AG09319 (cell line): ENCODE data around the gene GARIN5B.

ENCODE experiments used
- DNase-seq: peaks from one replicate; pipeline ENCODE4 v3.0.0-alpha.2; 2010; ENCODE audit warnings: low read depth; ENCODE audit errors: extremely low read depth
- CTCF ChIP-seq: IDR thresholded peaks from 2 replicates; pipeline ENCODE4 v1.5.1; 2011; ENCODE audit warnings: low read depth, mild to moderate bottlenecking, inconsistent platforms, low read length, moderate library complexity

GARIN5B gene

DNA sequence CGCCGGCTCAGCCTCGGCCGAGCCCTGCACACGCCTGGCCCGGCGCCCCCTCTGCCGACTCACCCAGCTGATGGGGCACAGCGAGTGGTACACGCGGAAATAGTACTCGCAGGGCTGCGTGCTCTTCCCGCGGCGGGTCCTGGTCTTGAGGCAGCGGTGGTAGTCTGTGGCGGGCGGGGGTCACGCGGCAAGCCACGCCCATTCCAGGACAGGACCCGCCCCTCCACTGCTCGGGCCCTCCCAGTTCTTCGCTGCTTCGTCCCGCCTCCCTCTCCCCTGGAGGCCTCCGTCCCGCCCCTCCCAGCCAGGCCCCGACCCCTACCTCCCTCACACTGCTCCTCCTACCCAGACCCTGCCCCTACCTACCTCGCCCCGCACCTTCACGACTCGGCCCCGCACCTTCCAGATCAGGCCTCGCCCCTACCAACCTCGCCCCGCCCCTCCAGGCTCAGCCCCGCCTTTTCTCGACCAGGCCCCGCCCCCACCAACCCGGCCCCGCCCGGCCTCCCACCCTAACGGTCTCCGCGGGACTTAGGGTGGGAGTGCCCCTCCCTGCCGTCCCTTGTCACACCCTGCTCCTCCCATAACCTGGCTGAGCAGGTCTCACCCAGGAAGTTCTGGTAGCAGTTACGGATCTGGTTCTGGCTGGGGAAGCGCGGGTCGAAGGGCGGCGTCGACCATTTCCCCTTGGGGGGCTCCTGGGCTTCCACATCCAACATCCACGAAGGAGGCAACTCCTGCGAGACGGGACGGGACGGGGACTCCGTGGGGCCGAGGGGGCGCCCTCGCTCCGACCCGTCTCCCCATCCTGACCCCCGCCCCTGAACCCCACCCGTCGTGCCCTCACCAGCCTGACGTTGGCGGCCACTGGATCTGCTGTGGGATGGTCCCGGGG, 9.0 kb downstream of the GARIN5B start:
- no peak for TF ChIP-seq CTCF
- DNase-seq: no peak

GRCh38 chr19:55353356-55353802, 9.7 kb downstream of the GARIN5B start:
- TF ChIP-seq CTCF: no peak
- DNase-seq: no peak

GRCh38 chr19:55352549-55353145, 10.4 kb downstream of the GARIN5B start:
- no peak for TF ChIP-seq CTCF
- DNase-seq: no peak

DNA sequence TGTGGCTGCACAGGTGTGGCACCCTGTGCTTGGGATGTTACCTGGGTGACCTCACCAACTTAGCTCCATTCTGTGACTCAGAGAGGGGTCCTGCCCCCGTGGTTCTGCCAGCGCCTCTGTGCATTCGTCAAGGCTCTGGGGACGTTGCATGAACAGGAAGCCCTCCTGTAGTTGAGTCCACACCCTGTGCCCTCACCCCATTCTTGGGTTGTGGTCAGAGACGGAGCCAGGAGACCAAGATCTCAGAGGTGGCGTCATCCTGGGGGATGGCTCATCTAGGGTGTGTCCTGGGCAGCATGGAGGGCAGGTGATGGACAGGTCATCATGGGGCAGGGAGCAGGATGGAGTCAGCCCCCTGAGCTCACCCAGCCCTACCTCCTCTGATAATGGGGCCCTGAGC, 11.0 kb downstream of the GARIN5B start:
- TF ChIP-seq CTCF: no peak
- DNase-seq: no peak

- TF ChIP-seq CTCF: no peak
- no peak for DNase-seq
Observed at GRCh38 chr19:55350620-55351315, 12.3 kb downstream of the GARIN5B start.

DNA sequence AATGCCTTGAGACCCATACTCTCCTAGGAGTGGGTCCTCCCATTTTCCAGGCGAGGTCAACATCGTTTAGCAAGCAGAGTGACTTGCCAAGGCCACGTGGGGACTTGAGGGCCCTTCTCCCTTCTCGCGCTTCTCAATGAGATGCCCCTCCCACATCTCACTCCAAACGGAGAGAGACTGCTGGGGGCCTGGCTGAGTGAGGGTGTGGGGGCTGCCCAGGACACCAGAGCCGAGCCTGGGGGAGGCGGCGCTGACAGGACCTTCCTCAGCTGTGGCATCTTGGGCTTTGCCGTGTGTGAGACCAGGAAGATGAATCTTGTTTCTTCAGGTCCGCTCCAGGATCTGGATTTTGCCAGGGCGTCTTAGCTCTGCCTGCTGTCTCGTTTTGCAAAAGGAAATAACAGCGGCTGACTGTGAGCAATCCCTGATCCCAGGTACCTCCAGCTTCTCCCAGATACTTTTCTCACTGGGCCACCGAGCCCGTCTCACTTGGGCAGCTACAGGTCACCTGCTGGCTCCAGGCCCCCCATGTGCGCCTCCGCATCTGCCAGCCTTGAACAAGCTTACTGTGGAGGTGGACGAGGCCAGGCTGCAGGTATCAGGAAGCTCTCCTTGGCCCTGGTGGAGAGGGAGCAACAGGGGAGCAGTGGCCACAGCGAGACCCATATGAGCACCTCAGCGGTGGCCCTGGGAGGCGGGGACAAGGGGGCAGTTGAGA, 14.6 kb downstream of the GARIN5B start:
- DNase-seq: no peak
- TF ChIP-seq CTCF: no peak
